ENCODE data around the gene GPR160. TPM values are rescaled to one million over a fixed set of nuclear protein-coding genes. Genes with fewer than 3 reads are reported as not detected.

Gene GPR160
- total RNA-seq, 1 experiment from 2014 or later: 1.8 TPM

DNA sequence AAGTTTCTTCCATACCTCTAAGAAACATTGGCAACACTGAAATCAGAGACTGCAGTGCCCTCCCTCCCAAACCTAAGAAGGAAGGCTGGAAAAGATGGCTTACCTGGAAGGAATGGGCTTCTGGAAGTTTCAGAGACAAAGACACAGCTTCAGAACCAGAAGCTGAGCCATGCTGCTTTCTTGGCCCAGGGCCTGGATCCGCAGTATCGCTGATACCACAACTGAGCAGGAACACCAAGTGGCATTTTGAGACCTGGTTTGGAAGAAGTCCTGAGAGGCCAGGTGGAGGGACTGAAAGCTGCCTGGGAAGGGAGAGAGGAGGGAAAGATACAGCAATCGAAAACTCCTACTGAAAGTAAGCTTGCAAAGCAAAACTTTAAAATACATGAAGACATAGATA is 19.8 kb downstream of the GPR160 start:
- TF ChIP-seq, protein P1, sequence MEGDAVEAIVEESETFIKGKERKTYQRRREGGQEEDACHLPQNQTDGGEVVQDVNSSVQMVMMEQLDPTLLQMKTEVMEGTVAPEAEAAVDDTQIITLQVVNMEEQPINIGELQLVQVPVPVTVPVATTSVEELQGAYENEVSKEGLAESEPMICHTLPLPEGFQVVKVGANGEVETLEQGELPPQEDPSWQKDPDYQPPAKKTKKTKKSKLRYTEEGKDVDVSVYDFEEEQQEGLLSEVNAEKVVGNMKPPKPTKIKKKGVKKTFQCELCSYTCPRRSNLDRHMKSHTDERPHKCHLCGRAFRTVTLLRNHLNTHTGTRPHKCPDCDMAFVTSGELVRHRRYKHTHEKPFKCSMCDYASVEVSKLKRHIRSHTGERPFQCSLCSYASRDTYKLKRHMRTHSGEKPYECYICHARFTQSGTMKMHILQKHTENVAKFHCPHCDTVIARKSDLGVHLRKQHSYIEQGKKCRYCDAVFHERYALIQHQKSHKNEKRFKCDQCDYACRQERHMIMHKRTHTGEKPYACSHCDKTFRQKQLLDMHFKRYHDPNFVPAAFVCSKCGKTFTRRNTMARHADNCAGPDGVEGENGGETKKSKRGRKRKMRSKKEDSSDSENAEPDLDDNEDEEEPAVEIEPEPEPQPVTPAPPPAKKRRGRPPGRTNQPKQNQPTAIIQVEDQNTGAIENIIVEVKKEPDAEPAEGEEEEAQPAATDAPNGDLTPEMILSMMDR (IDR thresholded peaks at IDR 0.05; ENCODE audit: unreplicated experiment): no peak

DNA sequence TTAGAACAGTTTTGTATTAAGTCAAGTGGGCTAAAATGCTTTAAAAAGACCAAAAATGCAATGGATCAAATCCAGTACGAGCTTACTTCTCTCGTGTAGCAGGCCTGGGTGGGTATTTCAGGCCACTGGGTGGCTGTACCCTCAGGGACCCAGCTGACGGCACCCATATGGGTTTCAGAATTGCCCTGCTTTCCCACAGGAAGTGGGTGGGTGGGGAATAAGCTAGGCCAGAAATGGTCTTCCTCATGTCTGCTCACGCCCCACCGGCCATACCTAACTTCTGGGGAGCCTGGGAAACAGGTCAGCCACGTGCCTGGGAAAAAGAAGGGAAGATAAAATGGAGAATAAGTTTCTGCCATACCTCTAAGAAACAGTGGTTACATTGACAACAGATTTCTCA is 20.3 kb downstream of the GPR160 start:
- CTCF ChIA-PET: no interaction called here
- H3K36me3 Mint-ChIP-seq (ENCODE audit: insufficient read depth, unreplicated experiment): peaks cover 6% of the 10 kb centered on the region
- H3K9me3 Mint-ChIP-seq (ENCODE audit: unreplicated experiment): peaks cover 7% of the 10 kb centered on the region
- DNase-seq (ENCODE audit: unreplicated experiment): no peak
- TF ChIP-seq, protein P1 (IDR thresholded peaks at IDR 0.05; ENCODE audit: unreplicated experiment): no peak
- POLR2A ChIA-PET: interaction anchor here (0.6 kb wide), 1 partner anchor 76 kb away, joined by 3 read pairs; no protein-coding TSS in a partner anchor
- BruUV-seq (replicated peaks): no TSS peak
- H3K4me1 Mint-ChIP-seq (ENCODE audit: insufficient read depth, unreplicated experiment): no peaks in the 10 kb centered on the region
- intact Hi-C loops (cut with micrococcal nuclease): no loop called here
- H3K4me3 Mint-ChIP-seq (ENCODE audit: unreplicated experiment): no peak overlapping the region
- no peak overlapping the region for H3K27ac Mint-ChIP-seq (ENCODE audit: low read depth, unreplicated experiment)
- no peaks in the 10 kb centered on the region for H3K27me3 Mint-ChIP-seq (ENCODE audit: insufficient read depth, unreplicated experiment)

More for the DNA sequence above, 19.8 kb downstream of the GPR160 start:
- Mint-ChIP-seq H3K27ac (ENCODE audit: low read depth, unreplicated experiment) (no peak overlapping the region), H3K4me3 (ENCODE audit: unreplicated experiment) (no peak overlapping the region), H3K4me1 (ENCODE audit: insufficient read depth, unreplicated experiment) (no peaks in the 10 kb centered on the region), H3K36me3 (ENCODE audit: insufficient read depth, unreplicated experiment) (peaks cover under 1% of the 10 kb centered on the region), H3K9me3 (ENCODE audit: unreplicated experiment) (peaks cover 6% of the 10 kb centered on the region), H3K27me3 (ENCODE audit: insufficient read depth, unreplicated experiment) (no peaks in the 10 kb centered on the region)
- ChIA-PET POLR2A (interaction anchor here (0.7 kb wide), 1 partner anchor 8 kb away, joined by 3 read pairs; no protein-coding TSS in a partner anchor), CTCF (no interaction called here)
- intact Hi-C loops (cut with micrococcal nuclease): no loop called here
- no TSS peak for BruUV-seq (replicated peaks)
- DNase-seq (ENCODE audit: unreplicated experiment): no peak

DNA sequence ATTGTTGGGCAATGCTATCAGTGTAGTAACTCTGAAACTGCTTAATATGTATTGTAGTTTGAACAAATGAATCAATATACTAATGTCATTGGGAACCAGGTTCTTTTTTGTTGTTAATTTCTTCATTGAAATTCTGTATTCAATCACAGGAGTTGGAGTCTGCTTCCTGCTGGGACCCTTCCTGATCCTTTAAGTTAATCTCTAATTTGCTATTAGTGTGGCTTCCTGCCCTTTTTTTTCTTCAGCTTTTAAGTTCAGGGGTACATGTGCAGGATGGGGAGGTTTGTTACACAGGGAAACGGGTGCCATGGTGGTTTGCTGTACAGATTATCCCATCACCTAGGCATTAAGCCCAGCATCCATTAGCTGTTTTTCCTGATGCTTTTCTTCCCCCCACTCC is 21.7 kb downstream of the GPR160 start:
- intact Hi-C loops (cut with micrococcal nuclease): no loop called here

DNA sequence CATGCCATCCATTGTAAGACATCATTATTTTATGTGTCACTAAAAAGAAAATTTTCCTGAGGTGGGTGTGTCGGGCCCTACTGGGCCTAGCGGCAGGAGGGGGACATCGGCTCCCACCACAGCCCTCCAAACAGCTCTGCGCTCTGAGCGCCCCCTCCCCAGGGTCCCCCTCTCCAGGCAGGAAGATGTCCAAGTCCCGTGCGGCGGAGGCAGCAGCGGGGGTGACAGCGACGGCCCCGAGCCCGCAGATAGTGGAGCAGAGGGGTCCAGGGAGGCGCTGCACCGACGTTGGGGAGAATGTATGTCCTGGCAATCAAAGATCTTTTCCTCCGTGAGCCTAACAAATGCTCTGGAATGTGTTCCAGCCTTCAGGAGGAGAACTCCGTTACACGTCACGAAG is 24.3 kb downstream of the GPR160 start:
- TF ChIP-seq, protein P1 (IDR thresholded peaks at IDR 0.05; ENCODE audit: unreplicated experiment): no peak
- ChIA-PET POLR2A (no interaction called here), CTCF (interaction anchor here (0.6 to 0.9 kb wide), 3 partner anchors 9 to 80 kb away, joined by 3 to 4 read pairs (median 3); no protein-coding TSS in a partner anchor)
- intact Hi-C loops (cut with micrococcal nuclease): no loop called here
- no TSS peak for BruUV-seq (replicated peaks)
- H3K27ac Mint-ChIP-seq (ENCODE audit: low read depth, unreplicated experiment): no peak overlapping the region
- no peaks in the 10 kb centered on the region for H3K27me3 Mint-ChIP-seq (ENCODE audit: insufficient read depth, unreplicated experiment)
- DNase-seq (ENCODE audit: unreplicated experiment): no peak
- H3K36me3 Mint-ChIP-seq (ENCODE audit: insufficient read depth, unreplicated experiment): peaks cover 6% of the 10 kb centered on the region
- H3K4me3 Mint-ChIP-seq (ENCODE audit: unreplicated experiment): no peak overlapping the region
- H3K4me1 Mint-ChIP-seq (ENCODE audit: insufficient read depth, unreplicated experiment): no peaks in the 10 kb centered on the region
- H3K9me3 Mint-ChIP-seq (ENCODE audit: unreplicated experiment): peaks cover 7% of the 10 kb centered on the region

More for the DNA sequence above, 21.7 kb downstream of the GPR160 start:
- CTCF ChIA-PET: interaction anchor here (1.1 kb wide), 1 partner anchor 16 kb away, joined by 5 read pairs; no protein-coding TSS in a partner anchor
- H3K9me3 Mint-ChIP-seq (ENCODE audit: unreplicated experiment): peaks cover 7% of the 10 kb centered on the region
- peaks cover 6% of the 10 kb centered on the region for H3K36me3 Mint-ChIP-seq (ENCODE audit: insufficient read depth, unreplicated experiment)
- BruUV-seq (replicated peaks): no TSS peak
- no peak for DNase-seq (ENCODE audit: unreplicated experiment)
- no peaks in the 10 kb centered on the region for H3K4me1 Mint-ChIP-seq (ENCODE audit: insufficient read depth, unreplicated experiment)
- POLR2A ChIA-PET: interaction anchor here (0.7 kb wide), 1 partner anchor 43 kb away, joined by 3 read pairs; no protein-coding TSS in a partner anchor
- TF ChIP-seq, protein P1 (IDR thresholded peaks at IDR 0.05; ENCODE audit: unreplicated experiment): no peak
- H3K27ac Mint-ChIP-seq (ENCODE audit: low read depth, unreplicated experiment): no peak overlapping the region
- no peak overlapping the region for H3K4me3 Mint-ChIP-seq (ENCODE audit: unreplicated experiment)
- no peaks in the 10 kb centered on the region for H3K27me3 Mint-ChIP-seq (ENCODE audit: insufficient read depth, unreplicated experiment)
